Fibroblast of lung (primary cell): ENCODE measurements around the gene TTC21B. TPM values are rescaled to one million over a fixed set of nuclear protein-coding genes. Genes with fewer than 3 reads are reported as not detected.

Source experiments
- DNase-seq, 2 donors: peaks; one replicate each; pipeline versions ENCODE4 v3.0.0 to v3.0.0-alpha.2; 2010; ENCODE audit warnings: low read depth in 2 of 2
- H2AFZ ChIP-seq: 2 replicates; pipeline ENCODE4 v1.5.1; 2012; ENCODE audit warnings: low read length, control low read depth, inconsistent platforms
- H3K27ac ChIP-seq: 2 replicates; pipeline ENCODE4 v1.5.1; 2011; ENCODE audit warnings: low read length, control low read depth; ENCODE audit not compliant: insufficient read depth
- H3K27me3 ChIP-seq: 2 replicates; pipeline ENCODE4 v1.5.1; 2011; ENCODE audit warnings: mild to moderate bottlenecking, low read length; ENCODE audit not compliant: control insufficient read depth, insufficient read depth
- H3K36me3 ChIP-seq: 2 replicates; pipeline ENCODE4 v1.5.1; 2011; ENCODE audit warnings: low read length; ENCODE audit not compliant: control insufficient read depth, insufficient read depth
- H3K4me1 ChIP-seq: 2 replicates; pipeline ENCODE4 v1.5.1; 2011; ENCODE audit warnings: low read length; ENCODE audit not compliant: control insufficient read depth, insufficient read depth; ENCODE audit errors: extremely low read depth
- H3K4me2 ChIP-seq: 2 replicates; pipeline ENCODE4 v1.5.1; 2011; ENCODE audit warnings: low read length, control low read depth; ENCODE audit not compliant: insufficient read depth; ENCODE audit errors: extremely low read depth
- H3K4me3 ChIP-seq, 4 experiments: fragments of 200-600 bp in 1 of 4; sonication (generic) in 1 of 4; replicated peaks in 1 of 4; 2 replicates each; pipeline ENCODE4 v1.5.1; 2011 to 2016; ENCODE audit warnings: low read length in 4 of 4, low read depth in 3 of 4, mild to moderate bottlenecking in 3 of 4, control low read depth in 2 of 4, inconsistent platforms in 1 of 4, mixed read lengths in 1 of 4; ENCODE audit not compliant: insufficient read depth in 1 of 4; ENCODE audit errors: control extremely low read depth in 1 of 4
- H3K79me2 ChIP-seq: 2 replicates; pipeline ENCODE4 v1.5.1; 2012; ENCODE audit warnings: mild to moderate bottlenecking, low read length, inconsistent platforms; ENCODE audit not compliant: control insufficient read depth, insufficient read depth
- H3K9ac ChIP-seq: 2 replicates; pipeline ENCODE4 v1.5.1; 2011; ENCODE audit warnings: mild to moderate bottlenecking, low read length, control low read depth; ENCODE audit not compliant: insufficient read depth
- H3K9me3 ChIP-seq: 2 replicates; pipeline ENCODE4 v1.5.1; 2012; ENCODE audit warnings: low read depth, low read length; ENCODE audit not compliant: control insufficient read depth, insufficient read depth
- H4K20me1 ChIP-seq: 2 replicates; pipeline ENCODE4 v1.5.1; 2011; ENCODE audit warnings: low read length; ENCODE audit not compliant: control insufficient read depth, insufficient read depth; ENCODE audit errors: extremely low read depth
- EZH2 ChIP-seq: IDR thresholded peaks from 2 replicates; pipeline ENCODE4 v1.5.1; 2012; ENCODE audit warnings: low read length, control low read depth, mild to moderate bottlenecking; ENCODE audit errors: missing control alignments
- polyA plus RNA-seq, 2 donors: library from polyadenylated mRNA; depleted of rRNA in 1 of 2; stranded (reverse) in 1 of 2; unstranded in 1 of 2; fragments of >200 nt; gene quantifications; 2 replicates each; pipeline ENCODE4 v1.2.1, GENCODE V29; 2011 to 2012; ENCODE audit warnings: missing spikeins in 1 of 2
- total RNA-seq: library from RNA; depleted of rRNA; stranded (reverse); fragments of >200 nt; gene quantifications from 2 replicates; pipeline ENCODE4 v1.2.1, GENCODE V29; 2014
- TF ChIP-seq, protein P1 (sequence below), 2 donors: IDR thresholded peaks in 1 of 2; conservative IDR thresholded peaks in 1 of 2; 1 replicate in 1 of 2; 2 replicates in 1 of 2; pipeline ENCODE4 v1.5.1; 2011 to 2012; ENCODE audit warnings: low read length in 2 of 2, control low read depth in 1 of 2, inconsistent platforms in 1 of 2, low read depth in 1 of 2, mild to moderate bottlenecking in 1 of 2

Gene TTC21B
- total and polyA plus RNA-seq, 2 donors (not counting 1 experiment from before 2014, with no cell fraction given), result 6.3 to 28.6 TPM

GRCh38 chr2:165846056-165846455, 107.5 kb downstream of the TTC21B start:
- Histone ChIP-seq H3K79me2 (no peaks in the 10 kb centered on the region), H3K9ac (no peak overlapping the region), H3K4me2 (no peak overlapping the region), H4K20me1 (no peaks in the 10 kb centered on the region), H3K4me1 (no peaks in the 10 kb centered on the region), H2AFZ (no peak overlapping the region), H3K27me3 (no peaks in the 10 kb centered on the region), H3K9me3 (no peaks in the 10 kb centered on the region), H3K36me3 (no peaks in the 10 kb centered on the region), H3K4me3 (no peak overlapping the region), H3K27ac (no peak overlapping the region)
- TF ChIP-seq, protein P1, sequence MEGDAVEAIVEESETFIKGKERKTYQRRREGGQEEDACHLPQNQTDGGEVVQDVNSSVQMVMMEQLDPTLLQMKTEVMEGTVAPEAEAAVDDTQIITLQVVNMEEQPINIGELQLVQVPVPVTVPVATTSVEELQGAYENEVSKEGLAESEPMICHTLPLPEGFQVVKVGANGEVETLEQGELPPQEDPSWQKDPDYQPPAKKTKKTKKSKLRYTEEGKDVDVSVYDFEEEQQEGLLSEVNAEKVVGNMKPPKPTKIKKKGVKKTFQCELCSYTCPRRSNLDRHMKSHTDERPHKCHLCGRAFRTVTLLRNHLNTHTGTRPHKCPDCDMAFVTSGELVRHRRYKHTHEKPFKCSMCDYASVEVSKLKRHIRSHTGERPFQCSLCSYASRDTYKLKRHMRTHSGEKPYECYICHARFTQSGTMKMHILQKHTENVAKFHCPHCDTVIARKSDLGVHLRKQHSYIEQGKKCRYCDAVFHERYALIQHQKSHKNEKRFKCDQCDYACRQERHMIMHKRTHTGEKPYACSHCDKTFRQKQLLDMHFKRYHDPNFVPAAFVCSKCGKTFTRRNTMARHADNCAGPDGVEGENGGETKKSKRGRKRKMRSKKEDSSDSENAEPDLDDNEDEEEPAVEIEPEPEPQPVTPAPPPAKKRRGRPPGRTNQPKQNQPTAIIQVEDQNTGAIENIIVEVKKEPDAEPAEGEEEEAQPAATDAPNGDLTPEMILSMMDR (conservative IDR thresholded peaks at IDR 0.05 in 1 of 2, IDR thresholded peaks at IDR 0.05 in 1 of 2; ENCODE audit: low read depth in 1 of 2, low read length in 2 of 2), result no peak
- no peak for TF ChIP-seq EZH2
- no peak for DNase-seq

DNA sequence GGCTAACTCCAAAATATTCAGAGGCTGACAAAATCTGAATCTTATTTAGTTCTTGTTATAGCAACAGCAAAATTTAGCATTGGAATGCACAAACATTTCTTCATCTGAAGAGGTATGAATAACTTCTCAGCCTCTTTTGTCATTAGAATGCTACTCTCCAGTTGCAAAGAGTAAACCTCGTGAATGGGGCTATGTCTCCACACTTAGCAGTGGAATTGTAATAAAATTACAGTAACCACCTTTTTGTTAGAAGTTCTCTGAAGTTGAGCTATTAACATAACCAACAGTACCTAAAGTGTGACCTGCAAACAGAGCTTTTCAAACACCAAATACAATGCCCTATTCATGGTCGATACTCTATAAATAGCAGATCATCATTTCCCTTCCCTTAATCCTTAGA, 109.4 kb downstream of the TTC21B start:
- Histone ChIP-seq H3K27me3 (no peaks in the 10 kb centered on the region), H3K27ac (no peak overlapping the region), H3K4me3 (no peak overlapping the region), H3K9ac (no peak overlapping the region), H3K36me3 (no peaks in the 10 kb centered on the region), H3K79me2 (no peaks in the 10 kb centered on the region), H4K20me1 (no peaks in the 10 kb centered on the region), H2AFZ (no peak overlapping the region), H3K4me1 (no peaks in the 10 kb centered on the region), H3K9me3 (no peaks in the 10 kb centered on the region), H3K4me2 (no peak overlapping the region)
- DNase-seq, result no peak
- no peak for TF ChIP-seq EZH2
- TF ChIP-seq, protein P1 (conservative IDR thresholded peaks at IDR 0.05 in 1 of 2, IDR thresholded peaks at IDR 0.05 in 1 of 2; ENCODE audit: low read depth in 1 of 2, low read length in 2 of 2), result no peak

- Histone ChIP-seq H3K27ac (no peak overlapping the region), H3K36me3 (no peaks in the 10 kb centered on the region), H2AFZ (no peak overlapping the region), H3K9me3 (no peaks in the 10 kb centered on the region), H3K4me3 (no peak overlapping the region), H3K79me2 (no peaks in the 10 kb centered on the region), H3K4me1 (no peaks in the 10 kb centered on the region), H3K4me2 (no peak overlapping the region), H4K20me1 (no peaks in the 10 kb centered on the region), H3K9ac (no peak overlapping the region), H3K27me3 (no peaks in the 10 kb centered on the region)
- TF ChIP-seq, protein P1 (conservative IDR thresholded peaks at IDR 0.05 in 1 of 2, IDR thresholded peaks at IDR 0.05 in 1 of 2; ENCODE audit: low read depth in 1 of 2, low read length in 2 of 2), result no peak
- no peak for TF ChIP-seq EZH2
- DNase-seq, result no peak
Observed at GRCh38 chr2:165843351-165843750, 110.2 kb downstream of the TTC21B start.
